ENCODE results near the gene KRTAP2-1.
"Not testable (repeated sequence)": the region's sequence is repeated elsewhere in the genome, so short reads cannot be mapped to it uniquely, and the experiment has no call there.

Gene KRTAP2-1

DNA sequence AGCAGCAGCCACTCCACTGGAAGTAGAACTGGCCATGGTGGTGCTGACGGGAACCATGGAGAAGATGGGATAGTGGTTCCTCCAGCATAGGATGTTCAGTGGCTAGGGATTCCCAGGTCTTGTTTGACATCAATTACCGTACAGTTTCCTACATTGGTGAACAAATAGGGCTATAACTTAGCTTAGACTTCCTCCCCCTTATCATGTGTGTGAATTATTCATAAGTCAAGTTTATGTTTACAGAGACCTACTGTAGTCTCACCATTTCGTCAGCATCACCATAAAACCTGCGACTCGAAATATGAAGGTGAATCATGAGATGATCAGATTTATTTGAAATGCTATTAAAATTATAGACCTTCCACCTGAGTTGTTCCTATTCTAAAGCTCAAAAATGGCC is 11.6 kb upstream of the KRTAP2-1 start:
- no peak for DNase-seq (ENCODE audit: low read depth in 2 of 2, low spot score in 1 of 2)

DNA sequence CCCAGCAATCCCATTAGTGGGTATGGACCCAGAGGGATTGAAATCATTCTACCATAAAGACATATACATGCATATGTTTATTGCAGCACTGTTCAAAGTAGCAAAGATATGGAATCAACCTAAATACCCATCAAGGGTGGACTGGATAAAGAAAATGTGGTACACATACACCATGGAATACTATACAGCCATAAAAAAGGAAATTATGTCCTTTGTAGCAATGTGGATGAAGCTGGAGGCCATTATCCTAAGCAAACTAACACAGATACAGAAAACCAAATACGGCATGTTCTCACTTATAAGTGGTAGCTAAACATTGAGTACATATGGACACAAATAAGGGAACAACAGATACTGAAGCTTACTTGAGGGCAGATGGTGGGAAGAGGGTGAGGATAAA is 10.4 kb upstream of the KRTAP2-1 start:
- no peak for DNase-seq (ENCODE audit: low read depth in 2 of 2, low spot score in 1 of 2)

DNA sequence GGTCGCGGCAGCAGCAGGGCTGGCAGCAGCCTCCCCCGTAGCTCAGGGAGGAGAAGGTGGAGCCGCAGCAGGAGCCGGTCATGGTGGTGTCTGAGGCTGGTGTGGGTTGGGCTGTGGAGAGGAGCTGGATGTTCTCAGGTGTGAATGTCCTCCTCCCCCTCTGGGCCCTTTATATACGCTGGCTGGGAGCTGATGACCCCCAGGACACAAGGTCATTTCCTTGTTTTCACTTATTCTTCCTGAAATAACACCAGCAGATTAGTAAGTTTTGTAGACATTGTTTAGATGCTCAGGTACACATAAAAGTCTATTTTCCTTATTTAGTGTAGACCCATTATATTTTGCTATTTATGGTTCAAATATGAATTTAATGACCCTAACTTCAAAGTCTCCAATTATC is 8.0 kb upstream of the KRTAP2-1 start, which contains the start of gene KRTAP2-2:
KRTAP2-2 (minus strand) TSS at position 101 of the 400 bp plus-strand sequence; CDS start at position 82, 19 bp downstream.
- DNase-seq (ENCODE audit: low read depth in 2 of 2, low spot score in 1 of 2), result not testable (repeated sequence)

DNA sequence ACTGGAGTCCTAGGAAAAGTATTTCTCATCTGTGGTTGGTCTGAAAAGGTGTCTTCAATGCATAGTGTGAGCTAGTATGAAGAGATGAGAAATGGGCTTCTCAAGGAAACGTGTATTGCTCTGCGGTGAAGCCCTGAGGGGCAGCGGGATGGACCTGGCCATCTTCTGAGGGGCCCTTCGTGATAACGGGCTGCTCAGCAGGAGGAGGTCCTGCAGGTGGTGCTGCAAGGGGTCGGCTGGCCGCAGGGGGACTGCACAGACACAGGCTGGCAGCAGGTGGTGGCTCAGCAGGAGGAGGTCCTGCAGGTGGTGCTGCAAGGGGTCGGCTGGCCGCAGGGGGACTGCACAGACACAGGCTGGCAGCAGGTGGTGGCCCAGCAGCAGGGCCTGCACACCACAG is 7.4 kb upstream of the KRTAP2-1 start:
- not testable (repeated sequence) for DNase-seq (ENCODE audit: low read depth in 2 of 2, low spot score in 1 of 2)

DNA sequence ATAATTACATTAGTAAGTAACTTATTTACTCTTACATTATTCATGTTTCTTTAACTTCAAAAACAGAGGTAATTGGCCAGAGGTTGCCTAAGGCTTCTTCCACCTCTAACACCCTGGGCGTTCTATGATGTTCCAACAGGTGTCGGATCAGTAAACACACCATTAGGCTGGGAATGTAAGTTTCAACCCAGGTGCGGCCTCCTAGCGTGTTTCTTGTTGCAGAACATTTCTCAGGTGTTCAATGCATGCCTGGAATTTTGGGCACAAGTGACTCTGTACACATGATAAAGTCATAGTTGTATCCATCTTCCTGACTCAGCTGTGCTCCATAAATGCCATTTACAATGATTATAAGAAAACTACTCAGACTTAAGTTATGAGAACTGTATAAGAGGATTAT is 6.9 kb upstream of the KRTAP2-1 start:
- DNase-seq (ENCODE audit: low read depth in 2 of 2, low spot score in 1 of 2), result no peak

DNA sequence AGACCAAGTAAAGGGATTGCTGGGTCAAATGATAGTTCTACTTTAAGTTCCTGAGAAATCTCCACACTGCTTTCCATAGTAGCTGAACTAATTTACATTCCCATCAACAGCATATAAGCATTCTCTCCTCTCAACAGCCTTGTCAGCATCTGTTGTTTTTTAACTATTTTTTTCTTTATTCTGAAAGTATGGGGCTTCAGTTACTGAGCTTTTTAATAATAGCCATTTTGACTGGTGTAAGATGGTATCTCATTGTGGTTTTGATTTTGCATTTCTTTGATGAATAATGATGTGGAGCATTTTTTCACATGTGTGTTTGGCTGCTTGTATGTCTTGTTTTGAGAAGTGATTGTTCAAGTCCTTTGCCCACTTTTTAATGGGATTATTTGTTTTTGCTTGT is 5.5 kb upstream of the KRTAP2-1 start:
- no peak for DNase-seq (ENCODE audit: low read depth in 2 of 2, low spot score in 1 of 2)

DNA sequence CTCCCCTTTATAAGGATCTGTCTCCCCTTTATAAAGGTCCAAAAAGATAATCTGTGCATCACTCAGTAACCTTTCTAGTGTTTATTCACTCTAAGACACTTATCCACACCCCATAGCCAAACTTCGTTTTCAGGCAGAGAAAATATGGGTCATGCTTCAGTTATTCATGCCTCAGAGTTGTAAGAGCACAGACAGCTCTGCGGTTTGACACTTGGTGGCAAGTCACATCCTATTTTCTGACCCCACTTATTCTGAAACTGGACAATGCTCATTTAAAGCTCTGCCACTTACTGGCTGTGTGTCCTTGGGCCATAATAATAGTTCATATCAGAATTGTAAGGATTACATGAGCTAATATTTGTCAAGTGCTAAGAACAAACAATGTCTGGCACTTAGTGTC is 2.0 kb upstream of the KRTAP2-1 start:
- DNase-seq (ENCODE audit: low read depth in 2 of 2, low spot score in 1 of 2), result no peak

DNA sequence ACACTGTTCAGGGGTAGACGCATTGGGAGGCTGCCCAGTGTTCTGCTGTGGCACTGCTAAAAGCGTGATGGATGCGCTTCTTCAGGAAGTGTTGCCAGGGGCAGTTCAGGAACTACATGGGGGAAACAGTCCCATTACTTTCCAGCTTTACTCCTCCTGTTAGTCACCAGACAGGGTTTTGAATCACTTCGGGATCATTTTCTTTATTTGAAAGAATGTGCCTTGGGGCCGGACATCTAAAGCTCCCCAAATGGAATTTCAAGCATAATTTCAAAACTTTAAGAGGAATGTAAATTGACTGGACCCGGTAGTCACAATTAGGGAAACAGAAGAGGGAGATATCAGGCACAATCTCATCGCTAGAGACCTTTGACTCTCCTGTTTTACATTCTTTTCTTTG is 1.3 kb upstream of the KRTAP2-1 start:
- no peak for DNase-seq (ENCODE audit: low read depth in 2 of 2, low spot score in 1 of 2)

DNA sequence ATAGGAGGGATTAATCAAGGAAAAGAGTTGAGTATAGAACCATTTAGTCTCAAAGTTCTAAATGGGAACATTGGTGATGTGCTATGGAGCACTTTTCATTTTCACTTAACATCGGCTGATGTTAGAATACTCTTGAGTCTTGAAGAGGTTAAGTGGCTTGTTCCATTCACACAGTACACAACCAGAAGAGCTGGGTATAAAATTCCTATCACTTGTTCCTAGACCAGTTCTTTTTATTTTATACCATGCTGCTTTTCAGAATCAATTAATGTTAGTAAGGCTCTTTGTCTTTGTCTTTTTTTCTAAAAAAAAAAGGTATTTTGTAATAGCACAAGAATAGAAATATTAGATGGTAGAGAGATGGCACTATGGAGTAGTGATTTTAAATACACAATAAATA is 4.2 kb downstream of the KRTAP2-1 start:
- DNase-seq (ENCODE audit: low read depth in 2 of 2, low spot score in 1 of 2), result no peak

DNA sequence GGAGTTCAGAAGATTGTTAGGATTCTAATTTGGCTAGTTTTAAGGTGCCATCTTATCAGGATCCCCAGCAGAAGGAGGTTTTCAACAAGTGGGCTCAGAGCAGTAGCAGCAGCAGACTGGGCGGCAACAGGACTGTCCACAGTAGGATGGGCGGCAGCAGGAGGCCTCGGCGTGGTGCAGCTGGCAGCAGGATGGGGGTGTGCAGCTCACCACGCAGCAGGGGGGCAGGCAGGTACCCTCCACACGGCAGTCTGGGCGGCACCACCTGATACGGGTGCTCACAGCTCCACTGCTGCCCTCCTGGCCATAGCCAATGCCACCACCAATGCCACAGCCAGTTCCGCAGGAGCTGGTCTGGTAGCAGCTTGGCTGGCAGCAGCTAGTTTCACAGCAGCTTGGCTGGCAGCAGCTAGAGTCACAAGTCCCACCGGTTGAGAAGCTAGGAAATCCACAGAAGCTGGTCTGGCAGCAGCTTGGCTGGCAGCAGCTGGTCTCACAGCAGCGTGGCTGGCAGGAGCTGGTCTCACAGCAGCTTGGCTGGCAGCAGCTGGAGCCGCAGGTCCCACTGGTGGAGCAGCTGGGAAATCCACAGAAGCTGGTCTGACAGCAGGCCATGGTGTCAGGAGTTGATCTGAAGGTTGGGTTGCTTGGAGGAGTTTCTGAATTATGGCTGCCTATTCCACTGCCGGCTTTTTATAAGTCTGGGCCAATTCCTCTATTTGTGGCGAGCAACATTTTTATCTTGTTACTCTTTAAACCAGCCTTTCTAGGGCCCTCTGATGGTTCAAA is 6.1 kb downstream of the KRTAP2-1 start, which contains the start of gene KRTAP1-1:
KRTAP1-1 (minus strand) TSS at position 668 of the 789 bp plus-strand sequence; CDS start at position 615, 53 bp downstream.
- not testable (repeated sequence) for DNase-seq (ENCODE audit: low read depth in 2 of 2, low spot score in 1 of 2)

DNA sequence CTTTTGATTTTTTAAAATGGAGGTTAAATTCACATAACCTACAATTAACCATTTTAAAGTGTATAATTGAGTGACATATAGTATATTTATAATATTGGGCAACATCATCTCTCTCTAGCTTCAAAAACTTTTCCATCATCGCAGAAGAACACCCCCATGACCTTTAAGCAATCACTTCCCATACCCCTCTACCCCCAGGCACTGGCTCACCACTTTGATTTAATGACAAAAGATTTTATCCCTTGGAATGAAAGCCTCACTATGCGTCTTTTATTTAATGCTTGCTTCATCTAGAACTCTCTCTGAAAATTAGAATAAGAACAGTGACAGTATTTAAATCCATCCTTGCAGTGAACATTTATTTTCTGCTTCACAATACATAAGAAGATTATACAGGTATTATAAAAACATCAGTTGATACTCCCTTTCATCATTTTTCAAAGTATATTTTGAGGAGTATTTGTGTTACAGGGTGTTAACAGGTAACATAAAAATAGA is 9.2 kb downstream of the KRTAP2-1 start:
- DNase-seq (ENCODE audit: low read depth in 2 of 2, low spot score in 1 of 2), result no peak

DNA sequence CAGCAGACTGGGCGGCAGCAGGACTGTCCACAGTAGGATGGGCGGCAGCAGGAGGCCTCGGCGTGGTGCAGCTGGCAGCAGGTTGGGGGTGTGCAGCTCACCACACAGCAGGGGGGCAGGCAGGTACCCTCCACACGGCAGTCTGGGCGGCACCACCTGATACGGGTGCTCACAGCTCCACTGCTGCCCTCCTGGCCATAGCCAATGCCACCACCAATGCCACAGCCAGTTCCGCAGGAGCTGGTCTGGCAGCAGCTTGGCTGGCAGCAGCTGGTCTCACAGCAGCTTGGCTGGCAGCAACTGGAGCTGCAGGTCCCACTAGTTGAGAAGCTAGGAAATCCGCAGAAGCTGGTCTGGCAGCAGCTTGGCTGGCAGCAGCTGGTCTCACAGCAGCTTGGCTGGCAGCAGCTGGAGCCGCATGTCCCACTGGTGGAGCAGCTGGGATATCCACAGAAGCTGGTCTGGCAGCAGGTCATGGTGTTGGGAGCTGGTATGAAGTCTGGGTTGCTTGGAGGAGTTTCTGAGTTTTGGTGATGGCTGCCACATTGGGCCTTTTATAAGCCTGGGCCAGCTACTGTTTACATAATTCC is 12.7 kb downstream of the KRTAP2-1 start, which contains the start of gene KRTAP1-3:
KRTAP1-3 (minus strand) TSS at position 529 of the 590 bp plus-strand sequence; CDS start at position 476, 53 bp downstream.
- not testable (repeated sequence) for DNase-seq (ENCODE audit: low read depth in 2 of 2, low spot score in 1 of 2)

DNA sequence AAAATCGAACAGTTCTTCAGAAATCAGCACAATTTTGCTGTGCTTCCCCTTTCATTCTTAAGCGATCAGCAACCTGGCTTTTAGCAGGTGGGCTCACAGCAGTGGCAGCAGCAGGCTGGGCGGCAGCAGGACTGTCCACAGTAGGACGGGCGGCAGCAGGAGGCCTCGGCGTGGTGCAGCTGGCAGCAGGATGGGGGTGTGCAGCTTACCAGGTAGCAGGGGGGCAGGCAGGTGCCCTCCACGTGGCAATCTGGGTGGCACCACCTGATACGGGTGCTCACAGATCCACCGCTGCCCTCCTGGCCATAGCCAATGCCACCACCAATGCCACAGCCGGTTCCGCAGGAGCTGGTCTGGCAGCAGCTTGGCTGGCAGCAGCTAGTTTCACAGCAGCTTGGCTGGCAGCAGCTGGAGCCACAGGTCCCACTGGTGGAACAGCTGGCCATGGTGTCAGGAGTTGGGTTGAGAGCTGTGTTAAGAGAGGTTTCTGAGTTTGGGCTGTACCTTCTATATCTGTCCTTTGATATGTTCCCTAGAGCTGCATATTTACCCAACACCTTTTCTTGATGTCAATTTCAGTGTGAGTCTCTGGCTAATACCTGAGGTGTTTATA is 17.4 kb downstream of the KRTAP2-1 start, which contains the start of gene KRTAP1-4:
KRTAP1-4 (minus strand) TSS at position 563 of the 613 bp plus-strand sequence; CDS start at position 446, 117 bp downstream.
- no peak for DNase-seq (ENCODE audit: low read depth in 2 of 2, low spot score in 1 of 2)

DNA sequence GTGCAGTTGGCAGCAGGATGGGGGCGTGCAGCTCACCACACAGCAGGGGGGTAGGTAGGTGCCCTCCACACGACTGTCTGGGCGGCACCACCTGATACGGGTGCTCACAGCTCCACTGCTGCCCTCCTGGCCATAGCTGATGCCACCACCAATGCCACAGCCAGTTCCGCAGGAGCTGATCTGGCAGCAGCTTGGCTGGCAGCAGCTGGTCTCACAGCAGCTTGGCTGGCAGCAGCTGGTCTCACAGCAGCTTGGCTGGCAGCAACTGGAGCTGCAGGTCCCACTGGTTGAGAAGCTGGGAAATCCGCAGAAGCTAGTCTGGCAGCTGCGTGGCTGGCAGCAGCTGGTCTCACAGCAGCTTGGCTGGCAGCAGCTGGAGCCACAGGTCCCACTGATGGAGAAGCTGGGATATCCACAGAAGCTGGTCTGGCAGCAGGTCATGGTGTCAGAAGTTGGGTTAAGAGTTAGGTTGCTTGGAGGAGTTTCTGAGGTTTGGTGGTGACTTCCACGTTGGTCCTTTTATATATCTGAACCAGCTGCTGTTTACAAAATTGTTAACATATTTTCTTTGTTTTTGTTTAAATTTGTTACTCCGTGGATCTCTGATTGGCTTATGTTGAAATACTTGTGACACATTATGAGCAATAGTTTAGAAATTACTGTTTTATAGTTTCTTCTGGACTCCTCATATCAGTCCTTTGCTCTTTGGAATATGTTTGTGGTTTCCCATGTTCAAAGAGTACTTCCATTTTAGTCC is 20.2 kb downstream of the KRTAP2-1 start, which contains the start of gene KRTAP1-5:
KRTAP1-5 (minus strand) TSS at position 494 of the 757 bp plus-strand sequence; CDS start at position 441, 53 bp downstream.
- no peak for DNase-seq (ENCODE audit: low read depth in 2 of 2, low spot score in 1 of 2)

DNA sequence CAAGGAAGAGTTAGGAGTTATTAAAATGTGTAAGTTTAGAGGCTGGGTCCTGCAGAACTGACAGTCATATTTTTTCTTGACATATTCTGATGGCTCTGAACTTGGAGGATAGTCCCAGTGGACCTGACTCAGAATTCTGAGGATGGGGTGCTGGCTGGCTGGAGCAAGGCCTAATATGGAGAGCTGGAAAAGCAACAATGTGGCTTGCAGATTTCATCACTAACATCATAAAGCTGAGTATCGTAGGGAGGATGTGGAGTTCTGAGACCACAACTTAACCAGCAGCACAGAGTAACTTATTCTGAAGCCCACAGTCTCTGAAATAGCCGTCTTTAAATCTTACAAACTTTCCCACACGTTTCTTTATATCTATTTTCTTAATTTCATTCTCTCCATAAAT is 22.4 kb downstream of the KRTAP2-1 start:
- no peak for DNase-seq (ENCODE audit: low read depth in 2 of 2, low spot score in 1 of 2)

DNA sequence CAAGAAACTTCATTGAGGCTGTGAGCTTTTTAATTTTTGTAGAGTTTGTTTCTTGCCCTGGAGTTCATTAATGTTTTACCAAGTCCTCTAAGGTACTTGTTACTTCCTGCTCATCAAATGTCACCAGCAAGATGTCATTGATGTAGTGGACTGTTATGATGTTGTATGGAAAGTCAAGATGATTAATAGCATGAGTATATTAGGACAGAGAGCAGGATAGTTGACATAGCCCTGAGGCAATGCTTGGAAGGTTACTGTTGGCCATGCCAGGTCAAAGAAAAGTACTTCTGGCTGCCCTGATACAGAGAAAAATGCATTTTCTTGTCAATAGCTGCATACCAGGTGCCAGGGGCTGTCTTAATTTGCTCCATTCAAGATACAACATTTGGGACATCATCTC is 26.8 kb downstream of the KRTAP2-1 start:
- DNase-seq (ENCODE audit: low read depth in 2 of 2, low spot score in 1 of 2), result no peak

DNA sequence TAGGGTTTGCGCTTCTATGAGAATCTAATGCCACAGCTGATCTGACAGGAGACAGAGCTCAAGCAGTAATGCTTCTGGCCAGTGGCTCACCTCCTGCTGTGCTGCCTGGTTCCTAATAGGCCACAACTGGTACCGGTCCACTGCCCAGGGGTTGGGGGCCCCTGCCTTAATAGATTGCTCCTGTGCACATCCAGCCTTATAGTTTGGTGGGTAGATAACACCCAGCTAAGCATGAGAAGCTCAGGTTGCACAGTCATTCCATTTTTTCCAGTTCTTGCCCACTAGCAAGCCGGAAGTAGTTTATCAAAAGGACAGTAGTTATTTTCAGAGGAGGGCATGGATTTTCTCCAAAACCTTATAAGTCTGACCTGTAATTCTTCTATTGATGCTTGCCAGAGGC is 27.7 kb downstream of the KRTAP2-1 start:
- DNase-seq (ENCODE audit: low read depth in 2 of 2, low spot score in 1 of 2), result no peak

DNA sequence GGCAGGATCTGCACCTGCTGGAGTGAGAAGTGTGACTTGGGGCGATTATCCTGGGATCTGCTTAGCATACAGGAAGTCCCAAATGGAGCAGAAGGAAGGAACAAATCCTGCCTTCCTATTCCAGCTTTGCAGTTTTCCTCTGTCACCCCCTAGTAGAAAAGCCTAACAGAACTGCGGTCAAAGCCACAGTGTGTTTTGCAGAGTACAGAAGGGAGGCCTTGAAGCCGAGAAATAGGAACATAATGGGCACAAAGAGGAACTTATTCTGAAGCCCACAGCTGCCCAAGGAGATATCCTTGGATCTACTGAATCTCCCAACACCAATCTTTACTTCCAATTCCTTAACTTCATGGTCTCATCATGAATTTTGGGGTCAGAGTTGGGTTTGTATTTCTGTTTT is 28.6 kb downstream of the KRTAP2-1 start:
- no peak for DNase-seq (ENCODE audit: low read depth in 2 of 2, low spot score in 1 of 2)

DNA sequence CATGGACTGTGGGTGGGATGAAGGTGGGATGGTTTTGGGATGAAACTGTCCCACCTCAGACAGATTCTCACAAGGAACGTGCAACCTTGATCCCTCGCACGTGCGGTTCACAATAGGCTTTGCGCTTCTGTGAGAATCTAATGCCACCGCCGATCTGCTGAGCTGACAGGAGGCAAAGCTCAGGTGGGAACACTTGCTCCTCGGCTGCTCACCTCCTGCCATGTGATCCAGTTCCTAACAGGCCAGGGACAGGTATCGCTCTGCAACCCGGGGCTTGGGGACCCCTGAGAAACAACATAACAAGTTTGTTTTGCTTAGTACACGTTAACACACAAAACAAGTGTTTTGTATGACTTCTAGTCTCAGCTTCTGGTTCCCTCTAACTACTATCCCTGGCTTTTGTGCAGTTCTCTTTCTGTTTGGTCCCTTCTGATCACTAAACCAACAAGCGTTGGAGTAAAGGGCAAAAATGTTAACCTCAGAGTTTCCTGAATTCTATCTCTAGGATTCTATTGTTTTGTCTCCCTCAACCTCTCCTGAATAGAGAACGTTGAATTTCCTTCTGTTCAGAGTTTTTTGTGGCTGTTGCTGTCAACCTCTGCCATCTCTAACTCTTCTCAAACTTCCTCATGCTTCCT is 30.4 kb downstream of the KRTAP2-1 start:
- DNase-seq (ENCODE audit: low read depth in 2 of 2, low spot score in 1 of 2), result no peak

DNA sequence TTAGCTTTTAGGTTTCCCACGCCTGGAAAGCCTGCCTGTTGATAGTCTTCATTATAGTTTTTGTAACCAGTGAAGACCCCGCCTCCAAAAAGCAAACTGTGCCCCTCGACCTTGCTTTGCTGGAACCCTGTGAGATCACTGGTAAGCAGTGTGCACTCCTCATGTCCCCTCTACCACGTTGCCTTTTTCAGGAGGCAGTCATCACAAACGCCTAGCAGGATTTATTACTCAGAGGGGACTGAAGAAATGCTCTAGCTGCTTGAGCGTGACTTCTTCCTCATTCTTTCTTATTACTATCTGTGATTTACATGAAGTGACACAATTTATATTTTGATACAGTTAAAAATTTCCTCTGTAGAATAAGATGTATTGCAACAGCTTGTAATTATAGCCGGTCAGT is 31.7 kb downstream of the KRTAP2-1 start:
- no peak for DNase-seq (ENCODE audit: low read depth in 2 of 2, low spot score in 1 of 2)

All from stimulated activated CD8-positive, alpha-beta memory T cell treated with anti-CD3 and anti-CD28 coated beads, Interleukin-4, amount 100 ng/mL, for 1 hour (primary cell).